Anterior cingulate cortex (tissue), 58 donors: ENCODE data around the gene MGST2.
"Not testable (repeated sequence)": the region's sequence is repeated elsewhere in the genome, so short reads cannot be mapped to it uniquely, and the experiment has no call there.

ENCODE experiments used
- DNase-seq, 58 donors: peaks; one replicate each; lab custom pipeline; 2025; lab: John Stamatoyannopoulos, UW

Gene MGST2

GRCh38 chr4:139698167-139698925 is 32.7 kb downstream of the MGST2 start:
- not testable (repeated sequence) for DNase-seq

- DNase-seq: no peak
Observed at GRCh38 chr4:139700568-139700967, 34.9 kb downstream of the MGST2 start.

- no peak for DNase-seq
Observed at GRCh38 chr4:139704915-139705485, 39.4 kb downstream of the MGST2 start.

- no peak for DNase-seq
Observed at GRCh38 chr4:139709660-139710059, 44.0 kb downstream of the MGST2 start.

- DNase-seq: no peak
Observed at GRCh38 chr4:139710073-139710472, 44.5 kb downstream of the MGST2 start.

- DNase-seq: no peak
Observed at GRCh38 chr4:139711461-139711860, 45.8 kb downstream of the MGST2 start.

GRCh38 chr4:139712882-139713281 is 47.3 kb downstream of the MGST2 start:
- no peak for DNase-seq

GRCh38 chr4:139715746-139716391 is 50.2 kb downstream of the MGST2 start:
- no peak for DNase-seq

GRCh38 chr4:139718358-139718757 is 52.7 kb downstream of the MGST2 start:
- no peak for DNase-seq

GRCh38 chr4:139718833-139719232 is 53.2 kb downstream of the MGST2 start:
- DNase-seq: no peak

- DNase-seq: no peak
Observed at GRCh38 chr4:139719381-139720101, 53.9 kb downstream of the MGST2 start.

GRCh38 chr4:139720806-139721205 is 55.2 kb downstream of the MGST2 start:
- no peak for DNase-seq

GRCh38 chr4:139721789-139722188 is 56.2 kb downstream of the MGST2 start:
- no peak for DNase-seq

- DNase-seq: no peak
Observed at GRCh38 chr4:139725236-139725635, 59.6 kb downstream of the MGST2 start.

- DNase-seq: no peak
Observed at GRCh38 chr4:139726615-139727014, 61.0 kb downstream of the MGST2 start.

- DNase-seq: no peak
Observed at GRCh38 chr4:139728146-139728545, 62.5 kb downstream of the MGST2 start.

GRCh38 chr4:139728840-139729239 is 63.2 kb downstream of the MGST2 start:
- no peak for DNase-seq

GRCh38 chr4:139732991-139733570 is 67.5 kb downstream of the MGST2 start:
- no peak for DNase-seq

GRCh38 chr4:139734201-139734874 is 68.7 kb downstream of the MGST2 start:
- DNase-seq: peak in 9 of 58 donors; percentile 4 to 45 (median 21)

- peak in 57 of 58 donors; percentile 37 to 91 (median 79) for DNase-seq
Observed at GRCh38 chr4:139734875-139735380, 69.3 kb downstream of the MGST2 start.
